Ishikawa (cell line): ENCODE measurements around the gene EFNA5.

ENCODE experiments used
- CEBPB ChIP-seq: IDR thresholded peaks from 2 replicates; pipeline ENCODE4 v1.6.1; 2012
- CREB1 ChIP-seq: IDR thresholded peaks from 2 replicates; pipeline ENCODE4 v1.6.1; 2012; ENCODE audit warnings: low read depth
- EGR1 ChIP-seq: IDR thresholded peaks from 2 replicates; pipeline ENCODE4 v1.6.1; 2012
- EP300 ChIP-seq: IDR thresholded peaks from 2 replicates; pipeline ENCODE4 v1.6.1; 2012; ENCODE audit warnings: borderline replicate concordance
- FOXM1 ChIP-seq: IDR thresholded peaks from 2 replicates; pipeline ENCODE4 v1.6.1; 2012; ENCODE audit warnings: low read depth, borderline replicate concordance
- NFIC ChIP-seq: IDR thresholded peaks from 2 replicates; pipeline ENCODE4 v1.6.1; 2012
- RAD21 ChIP-seq: IDR thresholded peaks from 2 replicates; pipeline ENCODE4 v1.6.1; 2012; ENCODE audit warnings: low read depth
- TAF1 ChIP-seq: IDR thresholded peaks from 2 replicates; pipeline ENCODE4 v1.6.1; 2012; ENCODE audit warnings: low read depth, mild to moderate bottlenecking
- TCF12 ChIP-seq: IDR thresholded peaks from 2 replicates; pipeline ENCODE4 v1.6.1; 2012; ENCODE audit warnings: low read depth
- TEAD4 ChIP-seq: IDR thresholded peaks from 2 replicates; pipeline ENCODE4 v1.6.1; 2012
- YY1 ChIP-seq: IDR thresholded peaks from 2 replicates; pipeline ENCODE4 v1.6.1; 2012; ENCODE audit warnings: low read depth
- ZBTB7A ChIP-seq: IDR thresholded peaks from 2 replicates; pipeline ENCODE4 v1.6.1; 2012; ENCODE audit warnings: low read depth
- TF ChIP-seq, protein P1 (sequence below): IDR thresholded peaks from 2 replicates; pipeline ENCODE4 v1.6.1; 2012; ENCODE audit warnings: low read depth, mild to moderate bottlenecking
- TF ChIP-seq, protein P2 (sequence below): IDR thresholded peaks from 2 replicates; pipeline ENCODE4 v1.6.1; 2012
- TF ChIP-seq, protein P3 (sequence below): IDR thresholded peaks from 2 replicates; pipeline ENCODE4 v1.6.1; 2012

EFNA5 gene

DNA sequence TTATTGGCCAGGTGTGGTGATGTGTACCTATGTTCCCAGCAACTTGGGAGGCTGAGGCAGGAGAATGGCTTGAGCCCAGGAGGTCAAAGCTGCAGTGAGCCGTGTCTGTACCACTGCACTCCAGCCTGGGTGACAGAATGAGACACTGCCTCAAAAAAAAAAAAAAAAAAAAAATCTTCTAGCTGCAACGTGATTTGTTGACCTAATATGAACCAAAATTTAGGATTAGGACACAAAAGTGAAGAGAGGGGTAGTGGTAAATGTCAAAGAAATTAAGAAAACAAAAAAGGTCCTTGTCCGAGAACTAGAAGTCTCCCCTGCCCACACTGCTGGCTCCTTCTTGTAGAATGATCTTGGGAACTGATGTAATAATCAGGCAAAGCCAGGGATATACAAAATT lies 272.0 kb downstream of the EFNA5 start:
- TF ChIP-seq EGR1 = no peak
- TF ChIP-seq CREB1 = no peak
- no peak for TF ChIP-seq ZBTB7A
- no peak for TF ChIP-seq YY1
- TF ChIP-seq, protein P1, sequence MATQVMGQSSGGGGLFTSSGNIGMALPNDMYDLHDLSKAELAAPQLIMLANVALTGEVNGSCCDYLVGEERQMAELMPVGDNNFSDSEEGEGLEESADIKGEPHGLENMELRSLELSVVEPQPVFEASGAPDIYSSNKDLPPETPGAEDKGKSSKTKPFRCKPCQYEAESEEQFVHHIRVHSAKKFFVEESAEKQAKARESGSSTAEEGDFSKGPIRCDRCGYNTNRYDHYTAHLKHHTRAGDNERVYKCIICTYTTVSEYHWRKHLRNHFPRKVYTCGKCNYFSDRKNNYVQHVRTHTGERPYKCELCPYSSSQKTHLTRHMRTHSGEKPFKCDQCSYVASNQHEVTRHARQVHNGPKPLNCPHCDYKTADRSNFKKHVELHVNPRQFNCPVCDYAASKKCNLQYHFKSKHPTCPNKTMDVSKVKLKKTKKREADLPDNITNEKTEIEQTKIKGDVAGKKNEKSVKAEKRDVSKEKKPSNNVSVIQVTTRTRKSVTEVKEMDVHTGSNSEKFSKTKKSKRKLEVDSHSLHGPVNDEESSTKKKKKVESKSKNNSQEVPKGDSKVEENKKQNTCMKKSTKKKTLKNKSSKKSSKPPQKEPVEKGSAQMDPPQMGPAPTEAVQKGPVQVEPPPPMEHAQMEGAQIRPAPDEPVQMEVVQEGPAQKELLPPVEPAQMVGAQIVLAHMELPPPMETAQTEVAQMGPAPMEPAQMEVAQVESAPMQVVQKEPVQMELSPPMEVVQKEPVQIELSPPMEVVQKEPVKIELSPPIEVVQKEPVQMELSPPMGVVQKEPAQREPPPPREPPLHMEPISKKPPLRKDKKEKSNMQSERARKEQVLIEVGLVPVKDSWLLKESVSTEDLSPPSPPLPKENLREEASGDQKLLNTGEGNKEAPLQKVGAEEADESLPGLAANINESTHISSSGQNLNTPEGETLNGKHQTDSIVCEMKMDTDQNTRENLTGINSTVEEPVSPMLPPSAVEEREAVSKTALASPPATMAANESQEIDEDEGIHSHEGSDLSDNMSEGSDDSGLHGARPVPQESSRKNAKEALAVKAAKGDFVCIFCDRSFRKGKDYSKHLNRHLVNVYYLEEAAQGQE = no peak
- TF ChIP-seq, protein P2, sequence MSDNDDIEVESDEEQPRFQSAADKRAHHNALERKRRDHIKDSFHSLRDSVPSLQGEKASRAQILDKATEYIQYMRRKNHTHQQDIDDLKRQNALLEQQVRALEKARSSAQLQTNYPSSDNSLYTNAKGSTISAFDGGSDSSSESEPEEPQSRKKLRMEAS = no peak
- no peak for TF ChIP-seq EP300
- no peak for TF ChIP-seq TEAD4
- TF ChIP-seq RAD21 = no peak

DNA sequence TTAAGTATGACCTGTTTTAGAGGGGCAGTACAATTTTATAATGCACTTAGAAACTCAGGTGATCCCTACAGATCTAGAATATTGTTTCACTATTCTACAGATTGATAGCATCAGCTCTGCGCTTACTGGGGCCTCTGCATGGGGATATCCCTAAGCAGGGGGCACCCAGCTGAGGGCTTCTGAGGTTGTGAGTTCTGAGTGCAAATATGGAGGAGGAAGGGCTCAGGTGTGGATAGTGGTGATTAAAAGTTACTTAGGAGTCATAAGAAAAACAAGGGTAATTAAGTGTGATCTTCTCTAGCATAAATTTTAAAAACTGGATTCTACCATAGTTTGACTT lies 274.4 kb downstream of the EFNA5 start:
- TF ChIP-seq, protein P2 = no peak
- no peak for TF ChIP-seq TAF1
- no peak for TF ChIP-seq TCF12
- TF ChIP-seq, protein P3, sequence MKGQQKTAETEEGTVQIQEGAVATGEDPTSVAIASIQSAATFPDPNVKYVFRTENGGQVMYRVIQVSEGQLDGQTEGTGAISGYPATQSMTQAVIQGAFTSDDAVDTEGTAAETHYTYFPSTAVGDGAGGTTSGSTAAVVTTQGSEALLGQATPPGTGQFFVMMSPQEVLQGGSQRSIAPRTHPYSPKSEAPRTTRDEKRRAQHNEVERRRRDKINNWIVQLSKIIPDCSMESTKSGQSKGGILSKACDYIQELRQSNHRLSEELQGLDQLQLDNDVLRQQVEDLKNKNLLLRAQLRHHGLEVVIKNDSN = no peak
- TF ChIP-seq, protein P1 = no peak
- TF ChIP-seq YY1 = no peak
- no peak for TF ChIP-seq ZBTB7A

DNA sequence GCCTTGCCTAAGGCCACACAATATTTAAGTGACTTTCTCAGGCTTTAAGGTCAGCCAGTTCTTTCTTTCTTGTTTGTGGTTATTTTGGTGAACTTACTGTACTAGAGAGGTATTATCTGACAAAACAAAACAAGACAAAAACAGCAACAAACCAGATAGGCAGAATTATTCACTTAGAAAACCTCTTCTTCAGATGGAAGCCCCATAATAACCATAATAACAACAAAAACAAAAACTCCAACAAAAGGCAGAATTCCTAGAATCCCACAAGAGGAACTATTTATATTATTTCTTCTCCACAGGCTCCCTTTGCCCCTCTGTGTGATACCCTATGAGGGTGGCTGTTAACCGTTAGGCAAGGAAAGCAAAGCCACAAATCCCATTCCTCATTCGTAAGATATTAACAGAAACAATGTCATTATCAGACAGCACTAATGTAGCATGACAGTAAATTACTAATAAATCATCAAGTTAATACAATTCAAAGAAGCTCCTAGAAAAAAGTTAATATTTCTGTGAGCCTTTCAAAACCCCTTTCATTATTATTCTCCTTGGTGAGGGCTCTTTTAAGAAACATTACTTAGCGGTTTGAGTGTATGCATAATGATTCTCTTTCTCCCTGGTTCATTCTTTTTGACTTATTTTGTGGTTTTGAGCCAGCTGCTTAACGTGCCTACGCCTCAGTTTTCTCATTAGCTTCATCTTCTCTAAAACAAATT lies 274.9 kb downstream of the EFNA5 start:
- TF ChIP-seq YY1 (no peak), NFIC (no peak), ZBTB7A (no peak), TEAD4 (no peak), TAF1 (no peak)

DNA sequence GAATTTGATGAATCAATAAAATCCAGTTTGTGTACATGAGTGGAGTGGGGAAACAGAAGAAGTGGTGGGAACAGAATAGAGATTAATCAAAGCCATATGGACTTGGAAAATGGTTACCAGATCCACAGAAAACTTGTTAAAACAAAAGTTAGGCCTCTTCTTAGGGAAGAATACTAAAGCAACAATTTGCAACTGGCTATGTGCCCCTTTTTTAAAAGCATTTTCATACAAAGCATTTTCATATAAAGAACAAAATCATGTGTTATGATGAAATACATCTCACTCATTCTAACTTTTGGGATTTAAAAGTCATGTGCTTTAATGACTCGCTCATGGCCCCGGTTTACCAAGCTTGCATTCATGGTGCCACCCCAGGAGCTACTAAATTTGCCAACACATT lies 276.9 kb downstream of the EFNA5 start:
- TF ChIP-seq FOXM1 (no peak), TAF1 (no peak), TEAD4 (no peak), EP300 (no peak)
- TF ChIP-seq, protein P3 = no peak
- TF ChIP-seq, protein P1 = no peak

DNA sequence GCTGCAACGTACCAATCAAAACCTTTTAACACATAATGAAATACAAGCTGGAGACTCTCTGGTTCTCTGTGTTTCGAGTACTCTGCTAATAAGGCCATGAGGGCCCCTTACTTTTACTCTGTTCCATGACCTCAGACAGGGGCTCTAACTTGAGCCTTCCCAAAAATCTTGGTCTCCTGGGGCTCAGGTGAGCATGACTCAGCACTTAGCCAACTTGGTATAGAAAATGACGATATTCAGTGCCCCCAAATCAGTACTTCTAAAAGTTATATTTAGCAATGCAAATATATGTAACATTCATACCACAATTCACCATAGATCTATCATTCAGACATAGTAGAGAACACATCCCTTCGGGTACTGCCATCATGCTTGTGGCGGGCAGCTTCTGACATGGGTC lies 278.9 kb downstream of the EFNA5 start:
- TF ChIP-seq CEBPB (no peak), TEAD4 (no peak), YY1 (no peak), RAD21 (no peak), TAF1 (no peak), FOXM1 (no peak), ZBTB7A (no peak), CREB1 (no peak), EP300 (no peak), NFIC (no peak), EGR1 (no peak)
- TF ChIP-seq, protein P1 = no peak
